HCT116 (cell line): ENCODE results near the gene DOCK9. TPM values are rescaled to one million over a fixed set of nuclear protein-coding genes. Genes with fewer than 3 reads are reported as not detected.

Experiments used
- ATAC-seq: fragments of 200-7000 bp; cut with Tn5 transposase; 2 replicates; pipeline ENCODE4 v1.9.1; 2020; ENCODE audit warnings: mild to moderate bottlenecking, moderate library complexity
- BruUV-seq: library from RNA; stranded (reverse); fragments of 400-500 nt; replicated peaks from 2 replicates; lab custom pipeline; 2021; lab: Mats Ljungman, UMichigan
- CTCF ChIA-PET: fragments of 300-600 bp; sonication (Branson Sonifier 250); formaldehyde crosslinking; loops from one replicate; lab custom pipeline; 2021; ENCODE audit warnings: antibody characterized with exemption; lab: Charles Lee
- POLR2A ChIA-PET: fragments of 300-600, 350-600 bp; sonication (Branson Sonifier 250); formaldehyde crosslinking; loops from one replicate; lab custom pipeline; 2021; ENCODE audit warnings: antibody characterized with exemption; lab: Charles Lee
- RAD21 ChIA-PET, 2 experiments: fragments of 300-600 bp; sonication (Branson Sonifier 250); formaldehyde crosslinking; loops; one replicate each; lab custom pipeline; 2023; ENCODE audit warnings: low total read pairs in 2 of 2; ENCODE audit not compliant: uncharacterized antibody in 2 of 2, unreplicated experiment in 2 of 2, low non-redundant PET in 1 of 2; lab: Charles Lee
- DNase-seq: peaks from one replicate; pipeline ENCODE4 v3.0.0-alpha.2; 2010; ENCODE audit warnings: low read depth, low spot score
- H2AFZ ChIP-seq: fragments of 200-600 bp; shearing (Covaris generic), sonication (generic); 2 replicates; pipeline ENCODE4 v1.6.1; 2017; ENCODE audit warnings: low read depth, mixed run types, mixed read lengths, antibody characterized with exemption, low read length; ENCODE audit not compliant: poor library complexity, severe bottlenecking
- H3K27ac ChIP-seq: 2 replicates; pipeline ENCODE4 v1.5.1; 2012; ENCODE audit warnings: low read depth, low read length
- H3K27me3 ChIP-seq: fragments of 200-600 bp; sonication (generic); 2 replicates; pipeline ENCODE4 v1.6.1; 2016; ENCODE audit warnings: mixed run types, low read length, mixed read lengths; ENCODE audit not compliant: insufficient read depth
- H3K36me3 ChIP-seq, 2 experiments: fragments of 200-500 bp in 1 of 2; fragments of 200-600 bp in 1 of 2; sonication (Bioruptor generic) in 1 of 2; sonication (generic) in 1 of 2; 2 replicates each; pipeline versions ENCODE4 v1.5.1 to v1.6.1; 2014 to 2016; ENCODE audit warnings: low read length in 2 of 2, inconsistent platforms in 1 of 2, mixed read lengths in 1 of 2, mixed run types in 1 of 2; ENCODE audit not compliant: insufficient read depth in 2 of 2, control insufficient read depth in 1 of 2
- H3K4me1 ChIP-seq, 2 experiments: fragments of 200-600 bp in 1 of 2; sonication (generic) in 1 of 2; 2 replicates each; pipeline versions ENCODE4 v1.5.1 to v1.6.1; 2012 to 2017; ENCODE audit warnings: low read length in 2 of 2, inconsistent platforms in 1 of 2, mild to moderate bottlenecking in 1 of 2, mixed read lengths in 1 of 2, mixed run types in 1 of 2, moderate library complexity in 1 of 2; ENCODE audit not compliant: insufficient read depth in 2 of 2, control insufficient read depth in 1 of 2
- H3K4me2 ChIP-seq: fragments of 200-600 bp; sonication (generic); 2 replicates; pipeline ENCODE4 v1.6.1; 2017; ENCODE audit warnings: mixed run types, low read length, mixed read lengths
- H3K4me3 ChIP-seq, 2 experiments: fragments of 200-600 bp in 1 of 2; sonication (generic) in 1 of 2; replicated peaks in 1 of 2; 2 replicates each; pipeline ENCODE4 v1.5.1; 2011 to 2016; ENCODE audit warnings: low read length in 2 of 2, control low read depth in 1 of 2, low read depth in 1 of 2, mild to moderate bottlenecking in 1 of 2, mixed read lengths in 1 of 2, mixed run types in 1 of 2
- H3K79me2 ChIP-seq: fragments of 200-600 bp; sonication (generic); 2 replicates; pipeline ENCODE4 v1.6.1; 2017; ENCODE audit warnings: mild to moderate bottlenecking, mixed run types, low read length, moderate library complexity, mixed read lengths; ENCODE audit not compliant: insufficient read depth
- H3K9ac ChIP-seq: fragments of 200-600 bp; sonication (generic); 2 replicates; pipeline ENCODE4 v1.6.1; 2016; ENCODE audit warnings: low read length, mixed read lengths
- H3K9me2 ChIP-seq: fragments of 200-600 bp; sonication (generic), shearing (Covaris generic); 2 replicates; pipeline ENCODE4 v1.6.1; 2017; ENCODE audit warnings: mixed run types, mild to moderate bottlenecking, moderate library complexity; ENCODE audit not compliant: insufficient read depth
- H3K9me3 ChIP-seq, 2 experiments: fragments of 200-500 bp in 1 of 2; fragments of 200-600 bp in 1 of 2; sonication (Bioruptor generic) in 1 of 2; sonication (generic) in 1 of 2; 2 replicates each; pipeline ENCODE4 v1.6.1; 2014 to 2017; ENCODE audit warnings: low read length in 2 of 2, mixed read lengths in 2 of 2, inconsistent platforms in 1 of 2, low read depth in 1 of 2, mild to moderate bottlenecking in 1 of 2, mixed run types in 1 of 2, moderate library complexity in 1 of 2; ENCODE audit not compliant: control insufficient read depth in 1 of 2, insufficient read depth in 1 of 2
- H4K20me1 ChIP-seq: fragments of 200-600 bp; sonication (generic), shearing (Covaris generic); 2 replicates; pipeline ENCODE4 v1.6.1; 2017; ENCODE audit warnings: mixed run types, mild to moderate bottlenecking, moderate library complexity; ENCODE audit not compliant: insufficient read depth
- CEBPB ChIP-seq: IDR thresholded peaks from 2 replicates; pipeline ENCODE4 v1.6.1; 2012; ENCODE audit warnings: low read depth
- CTCF ChIP-seq, 3 experiments: fragments of 200-600 bp in 1 of 3; sonication (generic) in 1 of 3; IDR thresholded peaks in 2 of 3; conservative IDR thresholded peaks in 1 of 3; 2 replicates each; pipeline ENCODE4 v1.5.1; 2012 to 2017; ENCODE audit warnings: low read depth in 2 of 3, low read length in 2 of 3, antibody characterized with exemption in 1 of 3, borderline replicate concordance in 1 of 3, control low read depth in 1 of 3, mild to moderate bottlenecking in 1 of 3, mixed read lengths in 1 of 3, mixed run types in 1 of 3, moderate library complexity in 1 of 3; ENCODE audit not compliant: insufficient read depth in 1 of 3
- ELF1 ChIP-seq: IDR thresholded peaks from 2 replicates; pipeline ENCODE4 v1.6.1; 2012; ENCODE audit warnings: low read depth, borderline replicate concordance
- EZH2phosphoT487 ChIP-seq: fragments of 200-600 bp; IDR thresholded peaks from 2 replicates; pipeline ENCODE4 v1.6.1; 2018; ENCODE audit warnings: antibody characterized with exemption, borderline replicate concordance
- POLR2A ChIP-seq: IDR thresholded peaks from 2 replicates; pipeline ENCODE4 v1.7.0; 2011; ENCODE audit warnings: borderline replicate concordance; ENCODE audit not compliant: insufficient read depth, insufficient read length; ENCODE audit errors: extremely low read depth
- POLR2AphosphoS5 ChIP-seq: IDR thresholded peaks from 2 replicates; pipeline ENCODE4 v1.6.1; 2011; ENCODE audit warnings: mild to moderate bottlenecking, low read depth, low read length, moderate library complexity
- RAD21 ChIP-seq: IDR thresholded peaks from 2 replicates; pipeline ENCODE4 v1.6.1; 2012; ENCODE audit warnings: low read depth, mild to moderate bottlenecking
- REST ChIP-seq: IDR thresholded peaks from 2 replicates; pipeline ENCODE4 v1.6.1; 2012; ENCODE audit warnings: low read depth
- SP1 ChIP-seq: IDR thresholded peaks from 2 replicates; pipeline ENCODE4 v1.6.1; 2012; ENCODE audit warnings: low read depth
- SRF ChIP-seq: IDR thresholded peaks from 2 replicates; pipeline ENCODE4 v1.6.1; 2012; ENCODE audit warnings: low read depth
- TCF7L2 ChIP-seq: IDR thresholded peaks from 2 replicates; pipeline ENCODE4 v1.7.0; 2011; ENCODE audit warnings: borderline replicate concordance, inconsistent platforms; ENCODE audit not compliant: insufficient read depth, insufficient read length; ENCODE audit errors: extremely low read depth
- ZBTB33 ChIP-seq: IDR thresholded peaks from 2 replicates; pipeline ENCODE4 v1.6.1; 2011; ENCODE audit warnings: mild to moderate bottlenecking, low read length, moderate library complexity; ENCODE audit not compliant: insufficient replicate concordance; ENCODE audit errors: extremely low read depth
- ZFX ChIP-seq: fragments of 450-650 bp; IDR thresholded peaks from 2 replicates; pipeline ENCODE4 v1.6.1; 2017
- intact Hi-C: fragments of 100-400 bp; cut with micrococcal nuclease; formaldehyde crosslinking; loops from 2 replicates; pipeline ENCODE4 v1.10.0; 2022
- total RNA-seq: library from RNA; stranded (reverse); gene quantifications from one replicate; pipeline ENCODE4 v1.2.1, GENCODE V29; 2021; ENCODE audit not compliant: unreplicated experiment

DOCK9 gene
- total RNA-seq, 1 experiment from 2014 or later: 58.8 TPM

DNA sequence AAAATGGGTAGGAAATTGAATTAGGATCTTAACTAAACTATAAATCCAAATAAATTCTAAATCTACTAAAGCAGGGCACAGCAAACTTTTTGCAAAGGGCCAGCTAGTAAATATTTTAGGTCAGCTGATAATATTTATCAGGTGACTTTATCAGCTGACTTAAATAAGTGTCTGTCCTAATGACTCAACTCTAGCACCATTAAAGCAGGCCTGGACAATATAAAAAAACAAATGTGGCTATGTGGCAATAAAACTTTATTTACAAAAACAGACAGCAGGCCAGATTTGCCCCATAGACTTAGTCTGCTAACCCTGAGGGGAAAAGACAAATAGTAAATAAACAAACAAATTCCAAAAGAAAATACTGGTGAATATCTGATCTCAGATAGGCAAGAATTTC is 27.7 kb upstream of the DOCK9 start:
- no peak overlapping the region for H3K4me3 ChIP-seq
- ChIA-PET CTCF (no interaction called here), POLR2A (no interaction called here), RAD21 (no interaction called here)
- no peaks in the 10 kb centered on the region for H3K9me3 ChIP-seq
- H3K9me2 ChIP-seq: no peaks in the 10 kb centered on the region
- peaks cover 5% of the 10 kb centered on the region for H3K79me2 ChIP-seq
- BruUV-seq: no TSS peak
- no peak overlapping the region for H2AFZ ChIP-seq
- H3K27ac ChIP-seq: no peak overlapping the region
- no peak overlapping the region for H3K4me2 ChIP-seq
- no peaks in the 10 kb centered on the region for H3K27me3 ChIP-seq
- no peak for ATAC-seq
- H3K4me1 ChIP-seq: no peaks in the 10 kb centered on the region
- H3K36me3 ChIP-seq: no peaks in the 10 kb centered on the region
- DNase-seq: no peak
- intact Hi-C loops: no loop called here
- TF ChIP-seq CTCF (IDR thresholded peaks at IDR 0.05 in 2 of 3, conservative IDR thresholded peaks at IDR 0.05 in 1 of 3; ENCODE audit: borderline replicate concordance in 1 of 3, insufficient read depth in 1 of 3, low read depth in 2 of 3, low read length in 2 of 3): no peak
- no peak for TF ChIP-seq POLR2A
- no peak for TF ChIP-seq EZH2phosphoT487
- no peak for TF ChIP-seq TCF7L2
- TF ChIP-seq RAD21: no peak
- no peak for TF ChIP-seq POLR2AphosphoS5
- no peak for TF ChIP-seq ZFX
- H4K20me1 ChIP-seq: no peaks in the 10 kb centered on the region
- no peak overlapping the region for H3K9ac ChIP-seq

- no peak overlapping the region for H3K4me2 ChIP-seq
- H3K9me3 ChIP-seq: no peaks in the 10 kb centered on the region
- peaks cover 5% of the 10 kb centered on the region for H3K79me2 ChIP-seq
- no TSS peak for BruUV-seq
- no peaks in the 10 kb centered on the region for H3K9me2 ChIP-seq
- H3K4me1 ChIP-seq: no peaks in the 10 kb centered on the region
- ATAC-seq (no peak), DNase-seq (no peak)
- TF ChIP-seq REST (no peak), ZBTB33 (no peak), CEBPB (no peak), SP1 (no peak), ELF1 (no peak), POLR2A (no peak), ZFX (no peak), SRF (no peak)
- ChIA-PET CTCF (no interaction called here), POLR2A (no interaction called here), RAD21 (no interaction called here)
- no peaks in the 10 kb centered on the region for H4K20me1 ChIP-seq
- no peaks in the 10 kb centered on the region for H3K36me3 ChIP-seq
- H3K27ac ChIP-seq: no peak overlapping the region
- no peak overlapping the region for H3K4me3 ChIP-seq
- no peaks in the 10 kb centered on the region for H3K27me3 ChIP-seq
- no peak overlapping the region for H3K9ac ChIP-seq
- H2AFZ ChIP-seq: no peak overlapping the region
- intact Hi-C loops: no loop called here
Measured at GRCh38 chr13:99004978-99005377, 27.1 kb upstream of the DOCK9 start.
